ENCODE data around the gene SNAP91.

SNAP91 gene

GRCh38 chr6:83536647-83537589 is 172.0 kb downstream of the SNAP91 start:
- no peak for DNase-seq

- DNase-seq, result peak; percentile 52
These were observed 172.8 kb downstream of the SNAP91 start for GRCh38 chr6:83536034-83536646.

GRCh38 chr6:83518816-83519480 is 190.0 kb downstream of the SNAP91 start:
- peak; percentile 9 for DNase-seq

- DNase-seq, result no peak
These were observed 191.4 kb downstream of the SNAP91 start for GRCh38 chr6:83517500-83517899.

- DNase-seq, result peak; percentile 85
These were observed 193.9 kb downstream of the SNAP91 start for GRCh38 chr6:83514866-83515466.

- no peak for DNase-seq
These were observed 194.4 kb downstream of the SNAP91 start for GRCh38 chr6:83514466-83514865.

GRCh38 chr6:83511901-83512681 is 196.8 kb downstream of the SNAP91 start, which contains the start of gene PRSS35:
PRSS35 (plus strand) TSS chr6:83512534; CDS start chr6:83523442, 10,908 bp downstream.
- peak; percentile 91 for DNase-seq

- DNase-seq, result no peak
These were observed 197.6 kb downstream of the SNAP91 start for GRCh38 chr6:83511266-83511665.

GRCh38 chr6:83510791-83511190 is 198.1 kb downstream of the SNAP91 start:
- peak; percentile 8 for DNase-seq

- no peak for DNase-seq
These were observed 199.5 kb downstream of the SNAP91 start for GRCh38 chr6:83509441-83509840.

- peak; percentile 56 for DNase-seq
These were observed 203.5 kb downstream of the SNAP91 start for GRCh38 chr6:83505356-83505755.
